Mesodermal cell (in vitro differentiated cells): ENCODE data around the gene TAF6.

Experiments used
- H3K27ac ChIP-seq: 2 replicates; pipeline ENCODE4 v1.7.0; 2013; ENCODE audit warnings: mild to moderate bottlenecking, low read depth, low read length, moderate library complexity; ENCODE audit not compliant: severe bottlenecking
- H3K36me3 ChIP-seq: 2 replicates; pipeline ENCODE4 v1.7.1; 2013; ENCODE audit warnings: mild to moderate bottlenecking, low read length, moderate library complexity; ENCODE audit not compliant: control insufficient read depth, insufficient read depth
- H3K4me1 ChIP-seq: one replicate; pipeline ENCODE4 v1.7.1; 2013; ENCODE audit warnings: mild to moderate bottlenecking, low read length; ENCODE audit not compliant: insufficient read depth, control insufficient read depth, poor library complexity, severe bottlenecking
- H3K4me3 ChIP-seq: 2 replicates; pipeline ENCODE4 v1.7.0; 2013; ENCODE audit warnings: low read length, control low read depth, mild to moderate bottlenecking; ENCODE audit not compliant: insufficient read depth, poor library complexity, severe bottlenecking; ENCODE audit errors: extremely low read depth
- H3K9me3 ChIP-seq: 2 replicates; pipeline ENCODE4 v1.7.1; 2013; ENCODE audit warnings: mild to moderate bottlenecking, low read length, moderate library complexity; ENCODE audit not compliant: control insufficient read depth
- WGBS, 2 experiments: methylation state at CpG; one replicate each; pipeline ENCODE4 v1.1.5; 2013; ENCODE audit warnings: missing lambda C conversion rate in 2 of 2; ENCODE audit not compliant: insufficient coverage in 2 of 2; 5-methylcytosine and 5-hydroxymethylcytosine counted together

The TAF6 gene

DNA sequence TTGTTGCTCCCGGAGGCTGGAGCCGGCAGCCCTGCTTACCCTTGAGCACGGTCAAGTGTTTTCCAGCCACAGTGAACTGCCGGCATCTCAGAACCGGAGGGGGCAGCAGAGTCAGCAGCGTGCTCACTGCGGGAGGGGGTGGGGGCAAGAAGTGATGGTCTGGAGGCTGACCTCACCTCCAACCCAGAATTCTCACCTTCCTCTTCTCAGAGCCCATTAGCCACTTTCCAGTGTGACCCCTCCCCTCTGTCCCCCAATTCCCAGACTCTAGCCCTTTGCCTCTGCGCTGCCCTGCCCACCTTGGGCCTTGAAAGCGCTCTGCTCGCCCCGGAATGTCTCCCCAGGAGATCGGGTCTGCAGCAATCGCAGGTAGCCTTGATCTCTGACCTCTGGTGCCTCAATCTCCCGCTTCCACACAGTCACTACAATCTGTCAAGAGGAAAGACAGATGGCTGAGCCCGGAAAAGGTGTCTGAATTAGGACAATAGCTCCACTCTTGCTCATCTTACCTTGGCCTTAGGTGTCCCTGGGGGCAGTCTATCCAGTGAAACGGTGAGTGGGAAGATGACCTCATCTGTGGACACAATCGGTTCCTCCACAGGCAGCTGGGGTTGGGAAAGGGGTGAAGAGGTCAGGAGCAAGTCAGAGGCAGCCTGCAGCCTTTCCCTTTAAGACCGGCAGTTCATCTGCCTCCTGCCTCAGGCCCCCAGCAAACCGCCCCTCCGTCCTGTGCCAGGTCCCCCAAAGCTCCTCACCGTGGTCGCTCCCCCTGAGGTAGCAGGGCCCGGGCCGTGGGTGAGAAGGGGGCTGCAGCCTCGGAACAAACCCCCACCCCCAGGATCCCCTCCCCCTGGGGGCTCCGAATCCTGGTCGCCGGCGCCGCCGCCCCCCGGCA is 38.4 kb upstream of the TAF6 start:
- Histone ChIP-seq H3K27ac (peak overlapping the region; percentile 41), H3K9me3 (no peaks in the 10 kb centered on the region), H3K4me3 (peak overlapping the region; percentile 88), H3K36me3 (peaks cover 46% of the 10 kb centered on the region), H3K4me1 (peaks cover 15% of the 10 kb centered on the region)
- WGBS, 2 experiments, result 24 to 40% methylated on average over 13 to 19 of the region's 32 CpGs

DNA sequence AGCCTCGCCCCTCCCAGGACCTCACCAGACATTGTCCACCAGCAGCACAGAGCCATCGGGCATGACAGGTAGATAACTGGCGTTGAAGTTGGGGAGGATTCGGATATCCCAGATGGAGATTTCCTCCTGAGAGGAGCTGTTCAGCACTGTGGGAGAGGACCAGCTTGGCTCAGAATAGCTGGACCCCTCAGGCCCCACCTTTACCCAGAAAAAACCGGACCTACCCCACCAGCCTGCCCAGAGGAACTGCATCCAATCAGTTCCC is 37.8 kb upstream of the TAF6 start:
- H3K4me3 ChIP-seq, result peak overlapping the region; percentile 88
- 33 to 82% methylated on average over 1 to 3 of the region's 5 CpGs for WGBS, 2 experiments
- no peak overlapping the region for H3K27ac ChIP-seq
- H3K36me3 ChIP-seq, result peaks cover 51% of the 10 kb centered on the region
- H3K9me3 ChIP-seq, result no peaks in the 10 kb centered on the region
- H3K4me1 ChIP-seq, result peaks cover 15% of the 10 kb centered on the region

DNA sequence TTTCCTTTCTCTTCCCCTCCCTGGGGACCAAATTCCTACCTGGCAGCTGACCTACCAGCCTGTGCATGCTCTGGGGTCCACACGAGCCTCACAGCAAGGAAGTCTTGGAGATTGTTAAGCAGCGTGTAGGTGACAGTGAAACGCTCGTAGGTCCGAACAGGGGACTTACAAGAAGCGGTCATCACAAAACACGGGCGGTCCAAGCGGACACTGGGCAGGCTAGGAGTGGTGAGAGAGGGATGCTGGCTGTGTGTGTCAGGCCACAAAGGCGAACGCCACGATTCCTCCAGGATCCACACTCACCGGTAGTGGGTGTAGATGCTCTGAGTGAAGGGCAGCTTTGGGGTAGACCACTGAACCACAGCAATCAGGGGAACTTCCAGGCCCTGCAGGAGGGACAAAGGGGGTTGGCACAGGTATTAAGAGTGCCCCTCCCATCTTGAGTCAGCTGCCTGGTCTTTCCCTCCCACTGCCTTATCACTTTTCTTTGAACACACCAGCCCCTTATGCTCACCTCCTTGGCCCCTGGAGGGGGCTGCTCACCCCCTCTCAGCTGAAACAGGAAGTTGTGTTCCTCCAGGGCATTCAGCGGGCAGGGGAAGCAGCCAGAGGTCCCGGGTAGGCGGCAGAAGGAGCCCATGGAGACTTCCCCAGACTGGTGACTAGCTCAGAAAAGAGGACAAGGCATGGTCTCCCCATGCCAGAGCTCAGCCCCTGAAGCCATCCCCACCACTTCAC is 37.3 kb upstream of the TAF6 start:
- Histone ChIP-seq H3K4me3 (peak overlapping the region; percentile 88), H3K36me3 (peaks cover 55% of the 10 kb centered on the region), H3K4me1 (peaks cover 15% of the 10 kb centered on the region), H3K9me3 (no peaks in the 10 kb centered on the region), H3K27ac (no peak overlapping the region)
- WGBS, 2 experiments, result 86 to 92% methylated on average over 12 to 14 of the region's 16 CpGs

DNA sequence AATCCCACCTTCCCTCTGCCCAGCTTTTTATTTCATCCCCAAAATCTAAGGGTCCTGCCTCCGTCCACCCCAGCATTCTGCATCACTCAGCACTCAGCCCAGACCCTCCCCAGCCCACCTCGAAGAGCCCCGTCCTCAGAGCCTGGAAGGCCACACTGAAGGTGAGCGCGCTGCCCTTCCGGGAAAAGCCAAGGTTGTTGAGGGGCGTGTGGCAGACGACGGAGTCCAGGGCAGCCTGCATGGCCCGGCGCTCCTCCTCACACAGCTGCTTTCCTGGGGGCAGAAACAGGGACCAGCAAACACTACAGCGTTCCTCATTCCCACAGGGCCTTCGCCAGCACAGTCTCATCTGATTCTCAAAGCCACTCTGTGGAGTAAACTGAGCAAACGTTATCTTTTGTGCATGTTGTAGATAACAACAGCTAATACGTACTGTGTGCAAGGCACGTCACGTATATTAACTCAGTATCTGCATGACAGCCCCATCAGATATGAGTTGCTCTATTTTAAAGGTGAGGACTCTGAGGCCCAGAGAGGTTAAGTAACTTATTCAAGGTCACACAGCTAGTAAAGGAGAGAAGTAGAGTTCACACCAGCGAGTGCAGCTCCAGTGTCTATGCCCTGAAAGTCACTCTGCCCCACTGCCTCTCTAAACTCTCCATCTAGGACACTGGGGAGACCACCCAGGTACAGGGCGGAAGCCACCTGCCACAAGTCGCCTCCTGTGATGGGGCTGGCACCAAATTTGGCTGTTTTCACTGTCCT is 36.6 kb upstream of the TAF6 start:
- H3K4me3 ChIP-seq, result no peak overlapping the region
- no peak overlapping the region for H3K27ac ChIP-seq
- peaks cover 55% of the 10 kb centered on the region for H3K36me3 ChIP-seq
- H3K4me1 ChIP-seq, result peaks cover 15% of the 10 kb centered on the region
- 95 to 99% methylated on average over 18 of the region's 20 CpGs for WGBS, 2 experiments
- no peaks in the 10 kb centered on the region for H3K9me3 ChIP-seq

DNA sequence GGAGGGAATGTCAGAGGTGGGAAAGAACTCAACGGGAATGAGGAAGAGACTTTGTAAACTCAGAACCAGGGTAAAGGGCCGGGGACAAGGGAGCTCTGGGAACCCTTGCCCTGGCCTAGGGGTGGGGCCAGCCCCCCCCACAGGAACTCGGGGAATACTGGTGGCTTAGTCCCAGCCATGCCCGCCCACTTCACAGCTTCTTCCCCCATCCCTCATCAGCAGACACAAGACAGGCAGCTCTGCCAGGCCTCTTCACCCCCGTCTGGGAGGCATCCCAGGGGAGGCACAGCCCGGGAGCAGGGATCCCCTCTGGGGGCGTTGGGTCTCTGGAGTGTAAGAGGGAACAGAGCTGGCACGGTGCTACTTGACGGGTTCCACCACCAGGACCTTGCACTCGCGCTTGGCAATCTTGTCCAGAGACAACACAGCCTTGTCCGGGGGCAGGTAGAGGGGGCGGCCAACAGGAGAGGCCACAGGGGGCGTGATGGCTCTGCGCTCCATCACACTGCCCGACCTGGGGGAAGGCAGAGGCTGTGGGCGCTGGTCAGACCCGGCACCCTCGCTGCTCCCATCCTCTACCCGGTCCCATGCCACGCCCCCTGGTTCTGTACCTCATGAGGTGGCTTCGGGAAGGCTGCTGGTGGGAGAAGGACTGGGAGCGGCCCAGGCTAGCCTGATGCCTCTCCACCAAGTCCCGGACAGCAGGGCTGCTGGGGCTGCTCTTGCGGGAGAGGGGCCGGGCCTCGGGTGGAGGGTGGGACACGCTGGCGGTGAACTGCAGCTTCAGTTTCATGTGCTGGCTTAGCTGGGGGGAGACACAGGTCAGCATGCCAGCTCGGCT is 35.7 kb upstream of the TAF6 start:
- H3K27ac ChIP-seq, result no peak overlapping the region
- H3K36me3 ChIP-seq, result peaks cover 55% of the 10 kb centered on the region
- peaks cover 15% of the 10 kb centered on the region for H3K4me1 ChIP-seq
- 84 to 86% methylated on average over 15 to 30 of the region's 30 CpGs for WGBS, 2 experiments
- no peak overlapping the region for H3K4me3 ChIP-seq
- H3K9me3 ChIP-seq, result no peaks in the 10 kb centered on the region

DNA sequence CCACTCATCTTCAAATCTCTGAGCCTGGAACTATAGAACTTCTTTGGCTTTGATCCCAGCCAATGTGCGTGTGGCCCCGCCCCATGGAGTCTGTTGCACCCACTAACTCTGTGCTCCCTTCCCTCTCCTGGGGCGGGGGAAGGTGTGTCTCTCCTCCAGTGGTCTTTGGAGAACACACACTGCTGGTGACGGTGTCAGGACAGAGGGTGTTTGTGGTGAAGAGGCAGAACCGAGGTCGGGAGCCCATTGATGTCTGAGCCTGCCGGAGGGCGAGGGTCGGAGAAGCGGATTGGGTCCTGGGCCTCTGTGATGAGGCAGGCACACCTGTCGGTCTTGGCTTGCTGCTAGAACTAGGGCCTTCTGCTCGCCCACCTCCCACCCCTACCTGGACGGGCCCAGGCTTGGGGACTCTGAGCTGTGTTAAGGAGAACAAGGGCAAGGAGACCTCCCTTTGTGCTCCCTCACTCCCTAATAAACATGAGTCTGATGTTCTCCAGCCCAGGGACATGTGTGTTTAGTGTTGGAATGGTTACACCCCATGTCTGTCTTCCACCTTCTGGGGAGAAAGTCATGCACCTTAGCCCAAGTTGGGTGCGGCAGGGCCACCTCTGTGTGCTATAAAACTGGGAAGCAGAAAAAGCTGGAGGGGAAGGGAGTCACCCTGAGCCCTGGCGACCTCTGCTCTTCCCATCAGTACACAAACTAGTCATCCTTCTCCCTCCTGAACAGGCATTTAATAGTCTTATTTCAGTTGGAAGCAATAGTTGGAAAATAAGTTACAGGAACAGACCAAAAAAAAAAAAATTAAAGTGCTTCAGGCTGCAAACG is 34.8 kb upstream of the TAF6 start:
- WGBS, 2 experiments, result 89 to 94% methylated on average over 10 to 11 of the region's 16 CpGs
- H3K27ac ChIP-seq, result no peak overlapping the region

DNA sequence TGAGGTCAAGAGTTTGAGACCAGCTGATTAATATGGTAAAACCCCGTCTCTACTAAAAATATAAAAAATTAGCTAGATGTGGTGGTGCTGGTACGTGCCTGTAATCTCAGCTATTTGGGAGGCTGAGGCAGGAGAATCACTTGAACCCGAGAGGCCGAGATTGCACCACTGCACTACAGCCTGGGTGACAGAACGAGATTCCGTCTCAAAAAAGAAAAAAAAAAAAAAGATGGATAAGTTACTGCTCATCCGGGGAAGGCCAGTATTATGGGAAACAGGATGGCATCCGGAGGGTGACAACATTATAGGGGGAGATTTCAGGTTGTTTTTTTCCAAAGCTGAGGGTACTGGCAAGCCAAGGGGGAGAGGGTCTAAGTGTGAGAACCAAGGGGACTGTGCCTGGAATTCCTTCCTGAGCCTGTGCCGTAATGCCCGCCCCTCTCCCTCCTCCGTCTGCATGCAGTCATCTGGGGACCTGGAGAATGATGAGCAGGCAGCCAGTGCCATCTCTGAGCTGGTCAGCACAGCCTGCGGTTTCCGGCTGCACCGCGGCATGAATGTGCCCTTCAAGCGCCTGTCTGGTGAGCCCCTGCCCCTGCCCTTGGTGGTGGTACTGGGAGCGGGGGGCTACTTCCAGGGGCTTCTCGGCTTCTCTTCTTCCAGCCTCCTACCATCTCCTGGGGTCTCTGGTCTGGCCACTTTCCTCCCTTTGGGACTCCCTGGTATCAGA is 33.9 kb upstream of the TAF6 start:
- no peaks in the 10 kb centered on the region for H3K9me3 ChIP-seq
- H3K4me3 ChIP-seq, result no peak overlapping the region
- H3K36me3 ChIP-seq, result peaks cover 55% of the 10 kb centered on the region
- 91 to 95% methylated on average over 11 to 12 of the region's 18 CpGs for WGBS, 2 experiments
- H3K4me1 ChIP-seq, result peaks cover 18% of the 10 kb centered on the region
- no peak overlapping the region for H3K27ac ChIP-seq

More for the DNA sequence above, 34.8 kb upstream of the TAF6 start:
- Histone ChIP-seq H3K4me1 (peaks cover 15% of the 10 kb centered on the region), H3K4me3 (no peak overlapping the region), H3K36me3 (peaks cover 55% of the 10 kb centered on the region), H3K9me3 (no peaks in the 10 kb centered on the region)

DNA sequence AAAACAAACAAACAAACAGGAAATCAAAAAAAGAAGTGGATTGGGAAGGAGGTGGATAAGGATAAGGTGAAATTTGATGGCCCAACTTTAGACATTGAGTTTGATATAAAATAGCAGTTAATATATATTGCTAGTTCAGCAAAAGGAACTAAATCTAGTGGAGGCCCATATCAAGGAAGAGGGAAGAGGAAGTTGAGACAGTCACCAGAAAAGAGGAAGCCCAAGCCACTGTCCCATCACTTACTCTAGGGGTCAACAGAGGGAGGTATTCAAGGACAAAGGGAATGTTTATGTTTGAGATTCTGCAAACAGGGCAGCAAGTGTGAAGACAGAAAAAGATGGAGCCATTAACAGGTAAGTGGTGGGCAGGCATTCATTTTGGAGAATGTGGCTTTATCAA is 33.2 kb upstream of the TAF6 start:
- H3K36me3 ChIP-seq, result peaks cover 54% of the 10 kb centered on the region
- H3K27ac ChIP-seq, result no peak overlapping the region
- H3K4me1 ChIP-seq, result peaks cover 18% of the 10 kb centered on the region
- no peaks in the 10 kb centered on the region for H3K9me3 ChIP-seq
- H3K4me3 ChIP-seq, result no peak overlapping the region

DNA sequence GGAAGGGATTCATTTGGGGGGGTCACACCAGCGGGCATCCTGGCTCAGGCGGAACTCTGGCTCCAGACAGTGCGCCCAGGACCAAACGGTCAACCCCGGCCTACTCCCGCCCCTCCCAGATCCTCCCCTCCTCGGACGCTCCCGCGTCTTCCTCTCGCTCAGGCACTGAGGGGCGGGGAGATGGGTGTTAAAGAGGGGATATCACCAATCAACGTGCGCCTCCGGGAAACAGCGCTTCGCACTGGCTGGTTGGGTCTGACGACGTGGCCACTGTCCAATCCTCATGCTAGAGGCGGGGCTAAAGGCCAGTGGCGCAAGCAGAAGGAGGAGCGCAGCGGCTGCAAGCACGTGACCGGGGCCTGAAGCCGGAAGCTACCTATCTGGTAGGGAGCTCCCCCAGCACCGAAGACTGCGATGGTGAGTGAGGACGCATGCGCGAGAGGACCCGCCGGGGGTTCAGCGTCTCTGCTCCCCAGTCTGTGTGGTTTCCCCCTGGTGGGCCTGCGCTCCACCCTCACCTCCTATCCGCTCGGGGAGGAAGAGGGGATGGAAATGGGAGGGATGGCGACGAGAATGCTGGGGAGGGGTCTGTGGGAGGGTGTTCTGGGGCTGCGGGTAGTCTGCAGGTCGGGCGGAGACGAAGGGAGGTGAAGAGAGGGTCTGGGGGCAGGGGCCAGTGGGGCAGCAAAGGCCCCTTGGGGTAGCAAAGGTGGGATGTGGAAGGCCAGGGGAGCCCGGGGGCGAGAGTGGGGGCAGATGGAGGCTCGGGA is 29.6 kb upstream of the TAF6 start, which contains the start of gene LAMTOR4:
LAMTOR4 (plus strand) TSS at position 360 of the 770 bp plus-strand sequence; CDS start at position 415, 55 bp downstream.
- Histone ChIP-seq H3K4me3 (peak within 1 kb of the TSS; percentile 92), H3K27ac (peak within 1 kb of the TSS; percentile 53), H3K9me3 (no peaks in the 10 kb centered on the region), H3K4me1 (peaks cover 3% of the 10 kb centered on the region), H3K36me3 (peaks cover 20% of the 10 kb centered on the region)
- 1% methylated on average over 18 to 27 of the region's 46 CpGs for WGBS, 2 experiments
